ENCODE measurements around the gene FAM200C. TPM values are rescaled to one million over a fixed set of nuclear protein-coding genes. Genes with fewer than 3 reads are reported as not detected.

FAM200C gene
- total RNA-seq (2014; rRNA removed) (1.5 and 2.6 TPM in 2 replicates), Bru-seq, nascent RNA (percentile 91 among the genes with signal in this experiment), BruChase-seq, experiment 1, labeled RNA remaining after a 6-hour chase (percentile 82 among the genes with signal in this experiment), BruChase-seq, experiment 2, labeled RNA remaining after a 2-hour chase (percentile 83 among the genes with signal in this experiment)
- long read RNA-seq, transcript ZBED8-201 (2 exons, 2,851 nt), result major isoform, 25 of 27 reads
- long read RNA-seq, partial matches to known transcripts, result 0 of 27 reads
- long read RNA-seq, other reads (novel, unspliced or antisense), result 1 of 27 reads

GRCh38 chr5:160399402-160400353, at the start of gene FAM200C:
Gene FAM200C, minus strand, starts transcription at chr5:160400054. Its CDS starts 4,564 bp downstream, at chr5:160395490.
- no peaks in the 10 kb centered on the region for H3F3A ChIP-seq (ENCODE audit: low read length, unreplicated experiment)
- CTCF ChIA-PET, result no interaction called here
- no peaks in the 10 kb centered on the region for H3K27me3 ChIP-seq (ENCODE audit: low read length)
- peaks cover 25% of the 10 kb centered on the region for H3K36me3 ChIP-seq (ENCODE audit: low read depth, low read length)
- TSS peak; percentile 69 for BruUV-seq (replicated peaks)
- DNase-seq (peak; percentile 92), ATAC-seq (peak; percentile 86)
- POLR2A ChIA-PET (ENCODE audit: unreplicated experiment), result interaction anchor here (0.6 to 0.7 kb wide), 2 partner anchors 19 to 26 kb away, joined by 5 to 9 read pairs; no protein-coding TSS in a partner anchor
- H3K9me2 ChIP-seq (replicated peaks; ENCODE audit: low read length), result no peaks in the 10 kb centered on the region
- intact Hi-C loops (cut with micrococcal nuclease), result no loop called here
- H3K27ac ChIP-seq (ENCODE audit: low read length), result peak within 1 kb of the TSS; percentile 55
- H2AFZ ChIP-seq (ENCODE audit: low read length), result peak within 1 kb of the TSS; percentile 84
- peaks cover 14% of the 10 kb centered on the region for H3K4me1 ChIP-seq (ENCODE audit: insufficient read depth, low read length)
- H3K79me2 ChIP-seq (ENCODE audit: low read length), result peaks cover 29% of the 10 kb centered on the region
- H3K4me2 ChIP-seq (ENCODE audit: low read length), result peak within 1 kb of the TSS; percentile 91
- H3K9me3 ChIP-seq (ENCODE audit: low read length), result no peaks in the 10 kb centered on the region
- no peaks in the 10 kb centered on the region for H4K20me1 ChIP-seq (ENCODE audit: low read length)
- TF ChIP-seq EZH2phosphoT487 (IDR thresholded peaks at IDR 0.05; ENCODE audit: borderline replicate concordance, low read length) (no peak), EZH2 (IDR thresholded peaks at IDR 0.05; ENCODE audit: low read length, unreplicated experiment) (no peak), CTCF (conservative IDR thresholded peaks at IDR 0.05; ENCODE audit: low read depth, low read length) (no peak)
- H3K9ac ChIP-seq (ENCODE audit: low read length), result peak within 1 kb of the TSS; percentile 97
- H3K4me3 ChIP-seq (ENCODE audit: low read length), result peak within 1 kb of the TSS; percentile 81

DNA sequence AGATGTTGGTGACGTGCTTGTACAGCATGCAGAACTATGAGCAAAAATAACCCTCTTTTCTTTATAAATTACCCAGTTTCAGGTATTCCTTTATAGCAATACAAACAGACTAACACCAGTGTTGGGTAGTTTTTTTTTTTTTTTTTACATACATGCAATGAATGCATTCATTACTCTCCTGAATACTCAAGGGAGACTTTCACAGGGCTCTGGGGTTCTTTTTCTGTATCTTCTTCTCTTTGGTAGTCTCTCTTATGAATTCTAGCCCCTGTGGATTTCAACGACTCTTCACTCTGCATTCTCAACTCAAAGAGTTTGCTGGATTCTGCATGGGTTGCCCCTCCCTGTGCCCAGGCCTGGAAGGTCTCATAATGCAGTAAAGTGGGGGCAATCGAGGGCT, 49.6 kb upstream of the FAM200C start:
- BruUV-seq (replicated peaks), result no TSS peak
- no peak for ATAC-seq

More for the DNA sequence above, 49.6 kb upstream of the FAM200C start:
- CTCF ChIA-PET, result interaction anchor here (0.9 kb wide), 1 partner anchor 10 kb away, joined by 6 read pairs; no protein-coding TSS in a partner anchor
- DNase-seq, result no peak
- no peak for TF ChIP-seq EZH2 (IDR thresholded peaks at IDR 0.05; ENCODE audit: low read length, unreplicated experiment)
- TF ChIP-seq EZH2phosphoT487 (IDR thresholded peaks at IDR 0.05; ENCODE audit: borderline replicate concordance, low read length), result no peak
- no peak for TF ChIP-seq CTCF (conservative IDR thresholded peaks at IDR 0.05; ENCODE audit: low read depth, low read length)
- H3K36me3 ChIP-seq (ENCODE audit: low read depth, low read length), result no peaks in the 10 kb centered on the region
- intact Hi-C loops (cut with micrococcal nuclease), result no loop called here
- no peaks in the 10 kb centered on the region for H3K9me3 ChIP-seq (ENCODE audit: low read length)
- H3F3A ChIP-seq (ENCODE audit: low read length, unreplicated experiment), result no peaks in the 10 kb centered on the region
- POLR2A ChIA-PET (ENCODE audit: unreplicated experiment), result no interaction called here
- H3K9ac ChIP-seq (ENCODE audit: low read length), result no peak overlapping the region
- H3K27me3 ChIP-seq (ENCODE audit: low read length), result no peaks in the 10 kb centered on the region
- no peaks in the 10 kb centered on the region for H4K20me1 ChIP-seq (ENCODE audit: low read length)
- H3K79me2 ChIP-seq (ENCODE audit: low read length), result no peaks in the 10 kb centered on the region
- no peak overlapping the region for H3K4me2 ChIP-seq (ENCODE audit: low read length)
- no peak overlapping the region for H3K4me3 ChIP-seq (ENCODE audit: low read length)
- no peak overlapping the region for H2AFZ ChIP-seq (ENCODE audit: low read length)
- no peaks in the 10 kb centered on the region for H3K4me1 ChIP-seq (ENCODE audit: insufficient read depth, low read length)
- no peaks in the 10 kb centered on the region for H3K9me2 ChIP-seq (replicated peaks; ENCODE audit: low read length)
- H3K27ac ChIP-seq (ENCODE audit: low read length), result no peak overlapping the region
